Frontal cortex (tissue), 4 donors: ENCODE measurements around the gene GAS2L1. TPM values are rescaled to one million over a fixed set of nuclear protein-coding genes. Genes with fewer than 3 reads are reported as not detected.

Experiments used
- DNase-seq, 2 donors: peaks; one replicate each; pipeline ENCODE4 v3.0.0; 2012; ENCODE audit warnings: low spot score in 2 of 2
- FAIRE-seq: peaks from 2 replicates; lab custom pipeline; 2012; peaks lifted over from hg19 to GRCh38; lab: Jason Lieb, UNC
- total RNA-seq: library from RNA; depleted of rRNA; stranded (reverse); fragments of >200 nt; gene quantifications from one replicate; pipeline ENCODE4 v1.2.3, GENCODE V29; 2014
- donor health status: control.
- donor health status: control.
- donor health status: control.

The GAS2L1 gene
- total RNA-seq, 1 donor from 2014 or later: 2.9 TPM

GRCh38 chr22:29272624-29273023 is 33.8 kb upstream of the GAS2L1 start:
- DNase-seq: no peak
- no peak for FAIRE-seq

DNA sequence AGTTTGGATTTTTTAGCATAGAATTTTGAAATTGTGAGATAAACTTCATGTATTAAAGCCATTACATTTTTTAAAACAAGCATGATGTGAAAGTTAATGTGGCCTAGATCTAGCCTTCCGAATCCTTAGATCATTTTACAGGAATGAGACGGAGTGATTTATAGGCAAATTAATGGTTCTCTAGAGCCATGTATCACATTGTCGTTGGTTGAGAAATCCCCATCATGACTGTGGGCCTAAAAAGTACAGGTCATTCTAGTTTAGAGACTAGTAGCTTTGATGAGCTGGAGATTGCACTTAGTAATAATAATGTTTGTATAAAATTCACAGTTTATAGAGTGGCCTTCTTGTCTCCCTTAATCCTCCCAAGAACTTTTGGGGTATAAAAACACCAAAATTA is 31.3 kb upstream of the GAS2L1 start:
- FAIRE-seq (no peak), DNase-seq (no peak)

DNA sequence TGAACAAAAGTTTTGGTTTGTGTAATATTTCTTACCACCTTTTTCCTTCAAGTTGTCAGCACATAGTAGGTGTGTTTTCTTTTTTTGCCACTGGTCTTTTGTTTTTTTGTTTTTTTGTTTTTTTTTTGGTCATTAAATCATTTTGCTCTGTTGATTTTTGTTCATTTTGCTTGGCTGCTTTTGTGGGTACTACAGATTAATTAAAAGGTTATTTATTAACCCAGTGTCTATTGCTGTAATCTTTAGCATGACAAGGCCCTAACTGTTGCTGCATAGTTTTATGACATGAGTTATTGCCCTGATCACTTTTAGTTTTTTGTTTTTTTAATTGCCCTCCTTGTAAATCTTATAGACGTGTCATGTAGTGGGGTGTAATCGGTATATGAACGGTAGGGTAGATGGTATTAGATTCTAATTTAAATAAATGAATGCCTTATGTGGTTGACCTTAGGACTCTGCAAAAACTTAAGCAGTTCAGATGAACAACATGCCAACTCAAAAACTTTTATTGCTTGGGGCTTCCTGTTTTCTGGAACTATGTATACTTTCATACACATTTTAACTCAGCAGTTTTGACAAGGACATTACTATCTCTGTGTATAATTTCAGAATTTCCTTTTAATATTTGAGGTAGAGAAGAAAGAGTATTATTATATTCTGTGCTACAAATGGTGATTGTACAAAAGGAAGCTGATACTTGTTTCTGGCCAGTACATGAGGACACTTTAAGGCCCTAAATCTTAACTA is 30.5 kb upstream of the GAS2L1 start:
- DNase-seq (no peak), FAIRE-seq (no peak)

DNA sequence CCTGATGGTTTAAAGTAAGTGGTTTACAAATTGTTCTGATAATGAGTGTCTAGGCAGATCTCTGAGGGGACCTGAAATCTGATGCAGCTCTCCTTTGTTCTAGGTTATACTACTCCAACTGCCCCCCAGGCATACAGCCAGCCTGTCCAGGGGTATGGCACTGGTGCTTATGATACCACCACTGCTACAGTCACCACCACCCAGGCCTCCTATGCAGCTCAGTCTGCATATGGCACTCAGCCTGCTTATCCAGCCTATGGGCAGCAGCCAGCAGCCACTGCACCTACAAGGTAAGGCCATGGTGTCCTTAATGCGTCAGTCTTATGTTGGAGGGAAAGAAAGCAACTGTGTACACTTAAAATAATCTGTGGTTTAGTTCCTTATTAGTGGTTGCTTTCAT is 28.5 kb upstream of the GAS2L1 start:
- DNase-seq: no peak
- FAIRE-seq: no peak

GRCh38 chr22:29284196-29284595 is 22.3 kb upstream of the GAS2L1 start:
- DNase-seq (no peak), FAIRE-seq (no peak)

DNA sequence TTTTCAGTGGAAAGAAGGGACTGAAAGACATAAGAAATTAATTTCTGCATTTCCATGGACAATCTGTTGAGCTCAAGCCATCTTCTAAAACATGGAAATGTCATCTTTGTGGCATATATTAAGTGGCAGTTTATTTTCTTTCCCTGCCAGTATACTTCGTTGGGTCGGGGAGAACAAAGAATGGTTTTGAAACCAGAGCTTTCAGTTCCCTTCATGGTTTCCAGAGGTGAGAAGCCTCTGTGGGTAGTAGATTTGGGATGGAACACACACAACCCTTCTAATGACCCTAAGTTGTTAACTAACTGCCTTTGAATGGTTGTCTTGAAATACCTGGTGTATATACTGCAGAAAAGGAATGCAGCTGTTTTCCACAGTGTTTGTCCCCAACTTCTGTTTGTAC is 17.6 kb upstream of the GAS2L1 start:
- no peak for DNase-seq
- FAIRE-seq: no peak

- DNase-seq (no peak), FAIRE-seq (no peak)
Observed at GRCh38 chr22:29290061-29290460, 16.4 kb upstream of the GAS2L1 start.

DNA sequence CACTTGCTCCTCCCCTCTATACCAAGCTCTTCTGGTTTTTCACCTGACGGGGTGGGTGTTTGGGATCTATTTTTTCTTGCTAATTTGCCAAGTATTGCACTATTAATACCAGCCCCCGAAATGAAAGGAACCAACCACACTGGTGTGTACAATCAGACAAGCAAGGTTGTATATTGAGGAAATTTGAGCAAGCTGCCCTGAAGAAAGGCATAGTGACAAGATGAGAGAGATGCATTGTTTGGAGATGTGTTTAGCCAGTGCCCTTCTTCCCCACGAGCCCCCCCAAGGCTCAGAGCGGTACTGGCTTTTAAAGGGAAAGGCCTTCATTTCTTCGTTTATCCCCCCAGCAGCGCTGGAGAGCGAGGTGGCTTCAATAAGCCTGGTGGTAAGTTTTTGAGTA is 15.2 kb upstream of the GAS2L1 start:
- no peak for FAIRE-seq
- no peak for DNase-seq

DNA sequence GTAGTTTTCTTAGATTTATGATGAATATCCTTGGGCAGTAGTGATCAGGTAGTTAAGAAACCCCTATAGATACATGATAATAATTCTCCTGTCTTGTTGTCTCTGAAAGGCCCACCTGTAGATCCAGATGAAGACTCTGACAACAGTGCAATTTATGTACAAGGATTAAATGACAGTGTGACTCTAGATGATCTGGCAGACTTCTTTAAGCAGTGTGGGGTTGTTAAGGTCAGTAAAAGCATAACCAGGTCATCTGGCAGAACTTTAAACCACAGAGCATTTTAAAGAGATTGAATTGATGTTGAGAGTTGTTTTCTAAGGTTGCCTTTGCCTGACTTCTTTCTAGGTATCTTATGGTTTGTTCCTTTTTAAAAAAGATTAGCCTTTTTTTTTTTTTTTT is 14.1 kb upstream of the GAS2L1 start:
- no peak for FAIRE-seq

GRCh38 chr22:29298641-29299040 is 7.8 kb upstream of the GAS2L1 start:
- FAIRE-seq (no peak), DNase-seq (no peak)

More for the DNA sequence above, 14.1 kb upstream of the GAS2L1 start:
- DNase-seq: no peak

- DNase-seq (no peak), FAIRE-seq (no peak)
Observed at GRCh38 chr22:29299136-29299900, 7.1 kb upstream of the GAS2L1 start.

DNA sequence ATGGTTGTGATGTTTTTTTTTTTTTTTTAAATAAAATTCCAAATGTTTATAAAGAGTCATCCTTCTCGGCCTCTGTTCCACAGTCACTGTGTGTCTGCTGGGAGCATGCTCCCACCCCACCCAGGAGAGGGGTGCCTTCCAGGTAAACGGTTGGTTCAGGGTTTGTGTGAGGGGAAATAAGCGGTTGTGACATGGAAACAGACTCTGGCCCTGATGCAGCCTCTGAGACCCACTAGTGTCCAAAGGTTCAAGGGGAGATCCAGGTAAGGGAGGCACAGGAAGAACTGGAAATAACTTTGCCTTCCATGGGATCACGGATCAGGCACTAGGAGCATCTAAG is 6.0 kb upstream of the GAS2L1 start:
- FAIRE-seq (no peak), DNase-seq (no peak)

DNA sequence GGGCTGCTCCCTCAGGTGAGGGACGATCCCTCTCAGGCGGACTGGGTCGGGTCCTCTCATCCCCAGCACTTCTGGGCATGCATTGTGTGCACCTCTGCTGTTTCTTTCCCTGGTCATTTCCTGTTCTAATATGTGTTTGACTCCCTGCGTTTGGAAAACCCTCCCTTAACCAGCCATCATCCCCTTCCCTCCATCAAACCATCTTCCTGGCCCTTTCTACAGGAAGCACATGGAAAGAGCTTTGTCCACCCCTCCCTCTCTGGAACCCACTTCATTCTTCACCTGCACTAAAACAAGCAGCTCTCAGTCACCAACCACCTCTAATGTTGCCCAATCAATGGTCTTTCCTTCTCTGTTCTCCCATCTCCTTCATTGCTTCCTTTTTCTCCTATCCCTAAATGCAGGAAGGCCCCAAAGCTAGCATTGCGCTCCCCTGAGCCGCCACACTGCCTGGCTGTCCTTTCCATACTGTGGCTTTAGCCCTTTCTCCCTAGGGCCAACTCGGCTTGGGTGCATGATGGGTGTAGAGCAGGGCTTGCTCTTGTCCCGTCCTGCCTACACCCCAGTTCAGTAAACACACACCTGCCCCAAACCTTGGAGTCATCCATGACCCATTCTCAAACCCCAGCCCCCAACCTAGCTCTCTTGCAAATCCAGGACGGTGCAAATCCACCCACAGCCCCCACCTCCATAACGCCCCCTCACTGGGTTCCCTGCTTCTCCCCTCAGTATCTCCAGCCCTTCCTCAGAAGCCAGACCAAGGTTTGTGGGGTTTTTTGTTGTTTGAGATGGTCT is 5.4 kb upstream of the GAS2L1 start:
- no peak for DNase-seq
- no peak for FAIRE-seq

DNA sequence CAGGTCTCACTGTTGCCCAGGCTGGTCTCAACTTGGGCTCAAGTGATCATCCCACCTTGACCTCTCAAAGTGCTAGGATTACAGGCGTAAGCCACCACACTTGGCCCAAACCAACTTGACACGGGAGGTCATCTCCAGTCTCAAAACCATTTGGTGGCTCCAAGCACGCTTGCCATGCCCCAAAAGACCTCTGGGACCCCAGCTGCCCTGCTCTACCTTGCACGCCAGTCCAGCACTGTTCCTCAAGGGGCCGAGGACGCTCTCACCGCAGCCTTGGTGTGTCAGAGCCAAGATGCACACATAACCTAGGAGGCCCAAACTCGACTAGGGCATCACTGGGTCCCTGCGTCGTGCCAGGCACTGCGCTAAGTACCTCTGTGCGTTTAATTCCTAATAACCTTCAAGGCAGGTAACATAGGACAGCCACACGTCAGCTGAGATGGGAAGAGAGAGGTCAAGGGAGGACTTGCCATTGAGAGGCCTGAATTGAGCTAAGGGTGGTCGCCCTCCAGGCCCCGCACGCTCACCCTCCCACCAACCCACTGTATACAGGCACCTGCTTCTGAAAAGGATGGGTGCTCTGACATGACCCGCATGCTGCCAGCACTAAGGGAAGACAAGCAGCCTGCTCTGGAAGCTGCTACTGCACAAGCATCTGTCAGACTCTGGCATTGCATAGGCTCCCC is 4.6 kb upstream of the GAS2L1 start:
- DNase-seq (no peak), FAIRE-seq (no peak)

DNA sequence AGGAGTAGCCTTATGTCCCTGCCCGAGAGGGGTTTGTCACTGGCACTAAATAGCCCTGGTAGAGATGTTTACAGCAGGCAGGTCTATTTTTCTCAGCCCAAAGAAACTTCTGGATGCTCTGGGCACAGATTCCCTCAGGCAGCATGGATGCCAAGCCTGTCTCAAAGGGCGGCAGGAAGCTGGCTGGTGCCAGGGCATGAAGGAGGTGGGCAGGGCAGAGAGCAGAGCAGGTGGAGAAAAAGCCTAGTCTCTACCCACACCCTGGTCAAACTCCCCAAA is 4.1 kb upstream of the GAS2L1 start:
- DNase-seq (no peak), FAIRE-seq (no peak)

- FAIRE-seq: no peak
- DNase-seq: peak in 1 of 2 donors; percentile 41
Observed at GRCh38 chr22:29302681-29303465, 3.6 kb upstream of the GAS2L1 start.

GRCh38 chr22:29305836-29306174 is 645 bp upstream of the GAS2L1 start:
- DNase-seq (no peak), FAIRE-seq (no peak)

DNA sequence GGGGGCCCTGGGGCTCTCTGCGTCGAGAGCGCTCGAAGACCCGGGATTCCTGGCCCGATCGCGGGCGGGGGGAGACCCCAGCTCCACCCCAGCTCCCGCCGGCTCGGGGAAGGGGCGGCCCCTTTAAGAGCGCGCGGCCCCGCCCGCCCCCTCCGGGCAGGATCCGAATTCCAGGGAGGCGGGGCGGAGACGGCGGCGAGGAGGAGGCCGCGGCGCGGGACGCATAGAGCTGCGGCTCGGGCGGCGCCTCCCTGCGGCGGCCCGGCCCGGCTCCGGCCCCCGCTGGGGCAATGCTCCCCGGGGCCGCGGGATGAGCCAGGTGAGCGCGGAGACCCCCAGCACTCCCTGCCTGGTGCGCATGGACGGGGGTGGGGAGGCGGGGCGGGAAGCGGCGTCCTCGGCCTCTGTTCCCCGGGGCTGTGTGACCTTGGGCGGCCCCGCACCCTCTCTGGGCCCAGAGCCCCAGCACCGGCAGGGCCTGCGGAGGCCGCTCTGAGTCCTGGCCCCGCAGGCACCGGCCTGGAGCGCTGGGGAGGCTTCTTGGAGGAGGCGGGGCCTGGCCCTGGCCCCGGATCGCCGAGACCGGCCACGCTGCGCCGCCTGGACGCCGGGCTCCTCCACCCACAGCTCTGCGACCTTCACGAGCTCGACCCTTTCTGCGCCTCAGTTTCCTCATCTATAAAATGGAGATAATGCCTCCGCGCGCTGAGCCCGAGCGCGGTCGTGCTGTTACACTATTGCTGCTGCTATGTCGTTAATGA is 565 bp downstream of the GAS2L1 start:
- FAIRE-seq: no peak
- peak; percentile 84 to 87 for DNase-seq

- DNase-seq: peak in 1 of 2 donors; percentile 32
- no peak for FAIRE-seq
Observed at GRCh38 chr22:29307596-29308147, 1.2 kb downstream of the GAS2L1 start.
